ENCODE results near the gene MAN2C1.

Gene MAN2C1

DNA sequence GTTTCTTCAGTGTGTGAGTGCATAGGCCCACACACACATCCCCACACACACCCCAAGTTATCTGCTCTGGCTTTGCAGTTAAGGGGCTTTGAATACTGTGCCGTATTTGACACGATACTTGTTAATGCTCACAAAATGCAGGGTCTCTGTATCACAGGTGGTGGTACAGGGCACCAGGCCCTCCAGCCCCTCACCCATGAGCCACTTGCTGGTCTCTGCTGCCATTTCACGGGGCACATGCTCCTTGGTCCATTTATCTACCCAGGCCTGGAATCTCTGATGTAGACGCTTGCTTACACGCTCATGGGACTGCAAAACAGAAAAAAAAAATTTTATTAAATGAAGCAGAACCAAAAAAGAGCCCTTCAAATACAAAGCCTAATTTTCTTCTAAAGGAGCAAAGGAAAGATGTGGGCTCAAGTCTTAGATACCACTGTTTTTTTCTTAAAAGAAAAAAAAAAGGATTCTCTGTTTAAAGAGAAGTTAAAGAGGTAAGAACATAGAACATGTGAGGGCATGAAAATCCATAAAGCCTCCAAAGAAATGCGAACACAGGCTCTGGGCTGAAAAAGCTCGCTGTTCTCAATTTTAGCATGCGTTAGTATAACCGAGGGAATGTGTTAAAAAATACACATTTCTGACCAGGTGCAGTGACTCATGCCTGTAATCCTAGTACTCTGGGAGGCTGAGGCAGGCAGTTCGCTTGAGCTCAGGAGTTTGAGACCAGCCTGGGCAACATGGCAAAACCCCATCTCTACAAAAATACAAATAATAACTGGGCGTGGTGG lies 3.7 kb upstream of the MAN2C1 start:
- H3K4me2 ChIP-seq = no peak overlapping the region
- TF ChIP-seq, protein P1, sequence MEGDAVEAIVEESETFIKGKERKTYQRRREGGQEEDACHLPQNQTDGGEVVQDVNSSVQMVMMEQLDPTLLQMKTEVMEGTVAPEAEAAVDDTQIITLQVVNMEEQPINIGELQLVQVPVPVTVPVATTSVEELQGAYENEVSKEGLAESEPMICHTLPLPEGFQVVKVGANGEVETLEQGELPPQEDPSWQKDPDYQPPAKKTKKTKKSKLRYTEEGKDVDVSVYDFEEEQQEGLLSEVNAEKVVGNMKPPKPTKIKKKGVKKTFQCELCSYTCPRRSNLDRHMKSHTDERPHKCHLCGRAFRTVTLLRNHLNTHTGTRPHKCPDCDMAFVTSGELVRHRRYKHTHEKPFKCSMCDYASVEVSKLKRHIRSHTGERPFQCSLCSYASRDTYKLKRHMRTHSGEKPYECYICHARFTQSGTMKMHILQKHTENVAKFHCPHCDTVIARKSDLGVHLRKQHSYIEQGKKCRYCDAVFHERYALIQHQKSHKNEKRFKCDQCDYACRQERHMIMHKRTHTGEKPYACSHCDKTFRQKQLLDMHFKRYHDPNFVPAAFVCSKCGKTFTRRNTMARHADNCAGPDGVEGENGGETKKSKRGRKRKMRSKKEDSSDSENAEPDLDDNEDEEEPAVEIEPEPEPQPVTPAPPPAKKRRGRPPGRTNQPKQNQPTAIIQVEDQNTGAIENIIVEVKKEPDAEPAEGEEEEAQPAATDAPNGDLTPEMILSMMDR (conservative IDR thresholded peaks at IDR 0.05; ENCODE audit: low read depth, low read length) = no peak
- no peak overlapping the region for H3K9ac ChIP-seq
- no peak overlapping the region for H2AFZ ChIP-seq (ENCODE audit: low read depth)
- no peaks in the 10 kb centered on the region for H3K27me3 ChIP-seq (ENCODE audit: insufficient read depth, low read depth)
- H3K4me1 ChIP-seq (ENCODE audit: low read depth, poor library complexity, severe bottlenecking) = peaks cover 24% of the 10 kb centered on the region
- H4K20me1 ChIP-seq (ENCODE audit: insufficient read depth) = no peaks in the 10 kb centered on the region
- H3K4me3 ChIP-seq (IDR thresholded peaks at IDR 0.05; ENCODE audit: insufficient read depth, low read depth, low read length) = no peak overlapping the region
- H3K27ac ChIP-seq = no peak overlapping the region
- peaks cover 6% of the 10 kb centered on the region; the same call in 1 of the 2 replicates for H3K79me2 ChIP-seq (ENCODE audit: insufficient read depth, low read depth)
- no peaks in the 10 kb centered on the region for H3K36me3 ChIP-seq (ENCODE audit: insufficient read depth)

DNA sequence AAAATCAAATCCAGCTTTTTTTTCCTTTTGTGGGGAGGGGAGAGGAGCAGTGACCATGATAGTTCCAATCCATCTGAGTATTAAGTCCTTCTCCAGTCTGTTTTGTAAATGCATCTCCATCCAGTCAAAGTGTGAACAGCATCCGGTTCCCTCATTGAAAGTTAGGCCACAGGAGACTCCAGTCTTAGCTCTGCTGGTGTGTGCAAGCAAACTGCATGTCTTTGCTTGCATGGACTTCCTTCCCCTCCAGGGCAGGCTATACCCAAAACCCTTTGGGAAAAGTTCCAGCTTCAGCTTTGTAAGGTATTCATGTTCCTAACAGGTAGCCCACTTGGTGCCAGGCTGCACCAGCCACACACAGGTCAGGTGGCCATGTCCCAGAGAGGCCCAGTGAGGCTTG lies 3.1 kb upstream of the MAN2C1 start:
- Histone ChIP-seq H3K9ac (no peak overlapping the region), H3K36me3 (ENCODE audit: insufficient read depth) (no peaks in the 10 kb centered on the region), H3K4me3 (IDR thresholded peaks at IDR 0.05; ENCODE audit: insufficient read depth, low read depth, low read length) (no peak overlapping the region), H3K27ac (no peak overlapping the region), H3K4me2 (no peak overlapping the region), H3K79me2 (ENCODE audit: insufficient read depth, low read depth) (peaks cover 6% of the 10 kb centered on the region; the same call in 1 of the 2 replicates), H3K4me1 (ENCODE audit: low read depth, poor library complexity, severe bottlenecking) (peaks cover 26% of the 10 kb centered on the region), H4K20me1 (ENCODE audit: insufficient read depth) (no peaks in the 10 kb centered on the region), H3K27me3 (ENCODE audit: insufficient read depth, low read depth) (no peaks in the 10 kb centered on the region), H2AFZ (ENCODE audit: low read depth) (no peak overlapping the region)
- TF ChIP-seq, protein P1 (conservative IDR thresholded peaks at IDR 0.05; ENCODE audit: low read depth, low read length) = no peak

DNA sequence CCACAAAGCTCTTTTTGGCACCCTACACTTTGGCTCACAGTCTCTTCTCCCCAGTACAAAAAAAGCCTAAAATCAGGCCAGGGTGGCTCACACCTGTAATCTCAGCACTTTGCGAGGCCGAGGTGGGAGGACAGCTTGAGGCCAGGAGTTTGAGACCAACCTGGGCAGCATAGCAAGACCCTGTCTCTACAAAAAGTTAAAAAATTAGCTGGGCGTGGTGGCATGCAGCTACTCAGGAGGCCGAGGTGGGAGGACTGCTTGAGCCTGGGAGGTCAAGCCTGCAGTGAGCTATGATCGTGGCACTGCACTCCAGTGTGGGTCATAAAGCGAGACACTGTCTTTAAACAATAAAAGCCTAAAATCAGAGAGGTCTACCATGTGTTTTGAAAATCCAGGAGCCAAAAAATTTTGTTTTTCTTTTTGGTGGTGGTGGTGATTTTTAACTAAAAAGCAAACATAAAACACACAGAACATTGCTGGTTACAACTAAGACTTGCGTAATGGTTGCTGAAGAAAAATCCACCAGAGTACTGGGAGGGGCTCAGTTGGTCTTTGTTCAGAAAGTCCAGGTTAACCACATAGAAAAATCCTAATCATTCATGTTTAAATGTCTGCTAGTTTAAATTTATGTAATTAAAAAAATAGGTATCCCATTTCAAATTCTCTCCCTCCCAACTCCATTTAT lies 1.6 kb upstream of the MAN2C1 start:
- Histone ChIP-seq H3K79me2 (ENCODE audit: insufficient read depth, low read depth) (peaks cover 6% of the 10 kb centered on the region; the same call in 1 of the 2 replicates), H3K4me2 (peak overlapping the region; percentile 97), H3K36me3 (ENCODE audit: insufficient read depth) (no peaks in the 10 kb centered on the region), H4K20me1 (ENCODE audit: insufficient read depth) (no peaks in the 10 kb centered on the region), H2AFZ (ENCODE audit: low read depth) (no peak overlapping the region), H3K9ac (no peak overlapping the region), H3K27ac (peak overlapping the region; percentile 93; the same call in 1 of the 2 replicates), H3K27me3 (ENCODE audit: insufficient read depth, low read depth) (no peaks in the 10 kb centered on the region), H3K4me3 (IDR thresholded peaks at IDR 0.05; ENCODE audit: insufficient read depth, low read depth, low read length) (no peak overlapping the region), H3K4me1 (ENCODE audit: low read depth, poor library complexity, severe bottlenecking) (peaks cover 26% of the 10 kb centered on the region)
- TF ChIP-seq, protein P1 (conservative IDR thresholded peaks at IDR 0.05; ENCODE audit: low read depth, low read length) = no peak

DNA sequence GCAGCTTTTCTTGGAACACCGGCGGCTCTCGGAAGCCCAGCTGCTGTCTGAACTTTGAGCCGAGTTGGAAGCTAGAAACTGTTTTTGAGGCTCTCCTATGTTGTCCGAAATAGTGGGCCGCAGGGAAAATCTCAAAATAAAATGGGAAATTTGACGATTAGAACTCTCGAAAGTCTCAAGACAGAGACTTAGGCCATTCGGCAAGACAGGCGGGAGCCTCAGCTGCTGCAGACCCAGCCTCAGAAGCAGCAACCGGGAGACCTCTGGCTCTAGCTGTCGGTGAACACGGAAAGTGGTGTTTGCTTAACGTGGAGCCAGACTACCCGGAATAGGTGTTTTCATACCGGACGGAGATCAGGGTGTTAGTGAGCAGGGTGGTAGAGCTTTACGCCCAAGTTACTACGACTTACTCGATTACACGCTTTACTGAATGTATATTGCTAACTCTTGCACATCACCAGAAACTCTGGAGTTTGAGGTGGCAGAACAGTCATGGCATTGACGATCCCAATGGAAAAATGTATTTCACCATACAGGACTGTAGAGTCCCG lies 357 bp upstream of the MAN2C1 start:
- TF ChIP-seq, protein P1 (conservative IDR thresholded peaks at IDR 0.05; ENCODE audit: low read depth, low read length) = no peak
- Histone ChIP-seq H2AFZ (ENCODE audit: low read depth) (peak overlapping the region; percentile 52), H3K27ac (peak overlapping the region; percentile 93), H3K27me3 (ENCODE audit: insufficient read depth, low read depth) (no peaks in the 10 kb centered on the region), H3K4me2 (peak overlapping the region; percentile 97), H3K4me3 (IDR thresholded peaks at IDR 0.05; ENCODE audit: insufficient read depth, low read depth, low read length) (no peak overlapping the region), H3K79me2 (ENCODE audit: insufficient read depth, low read depth) (peaks cover 6% of the 10 kb centered on the region; the same call in 1 of the 2 replicates), H3K36me3 (ENCODE audit: insufficient read depth) (no peaks in the 10 kb centered on the region), H4K20me1 (ENCODE audit: insufficient read depth) (no peaks in the 10 kb centered on the region), H3K4me1 (ENCODE audit: low read depth, poor library complexity, severe bottlenecking) (peaks cover 26% of the 10 kb centered on the region), H3K9ac (peak overlapping the region; percentile 84)

Measured in KMS-11 (cell line).